GM19351 (cell line): Measurements from ENCODE around the gene DCDC2C.
"Not testable (repeated sequence)": the region's sequence is repeated elsewhere in the genome, so short reads cannot be mapped to it uniquely, and the experiment has no call there.

ENCODE experiments used
- ATAC-seq: cut with Tn5 transposase; IDR thresholded peaks from one replicate; pipeline ENCODE4 v1.9.1; 2021; ENCODE audit warnings: mild to moderate bottlenecking, moderate library complexity; ENCODE audit not compliant: unreplicated experiment

The DCDC2C gene

GRCh38 chr2:3703236-3703756 lies at the start of gene DCDC2C:
DCDC2C (plus strand) TSS chr2:3703575; CDS start chr2:3703752, 177 bp downstream.
- no peak for ATAC-seq

- ATAC-seq = no peak
Measured at GRCh38 chr2:3654011-3654410, 49.4 kb upstream of the DCDC2C start.

GRCh38 chr2:3654531-3655225 lies 48.7 kb upstream of the DCDC2C start:
- ATAC-seq = no peak

GRCh38 chr2:3655871-3656761 lies 47.3 kb upstream of the DCDC2C start:
- no peak for ATAC-seq

GRCh38 chr2:3656762-3657721 lies 46.3 kb upstream of the DCDC2C start:
- ATAC-seq = no peak

- ATAC-seq = no peak
Measured at GRCh38 chr2:3657881-3658280, 45.5 kb upstream of the DCDC2C start, which contains the start of gene ALLC. ALLC (plus strand) TSS chr2:3658200; CDS start chr2:3671158, 12,958 bp downstream.

GRCh38 chr2:3659447-3660432 lies 43.6 kb upstream of the DCDC2C start:
- no peak for ATAC-seq

GRCh38 chr2:3660640-3661039 lies 42.7 kb upstream of the DCDC2C start:
- ATAC-seq = not testable (repeated sequence)

- no peak for ATAC-seq
Measured at GRCh38 chr2:3661149-3661660, 42.2 kb upstream of the DCDC2C start.

- no peak for ATAC-seq
Measured at GRCh38 chr2:3662239-3662638, 41.1 kb upstream of the DCDC2C start.

- ATAC-seq = no peak
Measured at GRCh38 chr2:3664118-3664517, 39.3 kb upstream of the DCDC2C start.

- ATAC-seq = no peak
Measured at GRCh38 chr2:3664925-3665324, 38.5 kb upstream of the DCDC2C start.

GRCh38 chr2:3665886-3666612 lies 37.3 kb upstream of the DCDC2C start:
- ATAC-seq = no peak

GRCh38 chr2:3666613-3666975 lies 36.8 kb upstream of the DCDC2C start:
- ATAC-seq = no peak

- no peak for ATAC-seq
Measured at GRCh38 chr2:3667151-3667631, 36.2 kb upstream of the DCDC2C start.

GRCh38 chr2:3669656-3670055 lies 33.7 kb upstream of the DCDC2C start:
- no peak for ATAC-seq

GRCh38 chr2:3670376-3670775 lies 33.0 kb upstream of the DCDC2C start:
- no peak for ATAC-seq

GRCh38 chr2:3670941-3671340 lies 32.4 kb upstream of the DCDC2C start:
- no peak for ATAC-seq
